ENCODE measurements around the gene DNLZ.
"Not testable (repeated sequence)": the region's sequence is repeated elsewhere in the genome, so short reads cannot be mapped to it uniquely, and the experiment has no call there.

The DNLZ gene

DNA sequence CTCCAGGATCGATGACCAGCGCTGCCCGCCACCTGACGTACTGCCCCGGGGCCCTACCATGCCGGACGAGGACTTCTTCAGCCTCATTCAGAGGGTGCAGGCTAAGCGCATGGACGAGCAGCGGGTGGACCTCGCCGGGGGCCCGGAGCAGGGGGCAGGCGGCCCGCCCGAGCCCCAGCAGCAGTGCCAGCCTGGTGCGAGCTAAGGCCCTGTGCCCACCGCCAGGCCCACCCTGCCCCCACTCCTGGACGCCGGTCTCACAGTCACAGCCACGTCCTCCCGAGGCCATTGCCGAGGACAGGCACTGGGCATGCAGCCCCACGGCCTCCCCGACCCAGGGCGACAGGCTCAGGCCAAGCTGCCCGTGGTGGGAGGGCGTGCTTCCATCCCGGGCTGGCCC, 5.5 kb downstream of the DNLZ start:
- no peak for DNase-seq

DNA sequence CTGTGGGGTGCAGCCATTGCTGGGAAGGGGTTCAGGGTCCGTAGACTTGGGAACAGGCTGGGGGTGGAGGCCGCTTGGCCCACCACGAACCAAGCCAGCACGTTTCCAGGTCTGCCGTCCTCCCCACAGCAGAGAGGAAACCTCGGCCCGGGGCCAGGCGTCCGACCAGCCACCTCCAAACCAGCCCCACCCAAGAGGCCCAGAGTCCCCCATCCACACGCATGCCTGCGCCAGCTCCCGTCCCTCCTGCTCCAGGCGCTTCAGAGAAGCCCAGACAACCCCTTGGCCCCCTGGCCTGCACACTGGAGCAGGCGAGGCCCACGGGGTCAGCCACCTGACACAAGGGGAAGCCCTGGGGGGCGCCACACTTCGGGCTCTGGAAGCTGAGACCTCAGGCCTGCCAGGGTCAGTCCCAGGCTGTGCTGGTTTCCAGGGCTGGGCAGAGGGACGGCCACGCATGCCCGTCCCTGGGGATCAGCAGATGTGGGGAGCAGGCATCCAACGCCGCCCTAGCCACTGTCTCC, 6.3 kb downstream of the DNLZ start:
- no peak for DNase-seq

DNA sequence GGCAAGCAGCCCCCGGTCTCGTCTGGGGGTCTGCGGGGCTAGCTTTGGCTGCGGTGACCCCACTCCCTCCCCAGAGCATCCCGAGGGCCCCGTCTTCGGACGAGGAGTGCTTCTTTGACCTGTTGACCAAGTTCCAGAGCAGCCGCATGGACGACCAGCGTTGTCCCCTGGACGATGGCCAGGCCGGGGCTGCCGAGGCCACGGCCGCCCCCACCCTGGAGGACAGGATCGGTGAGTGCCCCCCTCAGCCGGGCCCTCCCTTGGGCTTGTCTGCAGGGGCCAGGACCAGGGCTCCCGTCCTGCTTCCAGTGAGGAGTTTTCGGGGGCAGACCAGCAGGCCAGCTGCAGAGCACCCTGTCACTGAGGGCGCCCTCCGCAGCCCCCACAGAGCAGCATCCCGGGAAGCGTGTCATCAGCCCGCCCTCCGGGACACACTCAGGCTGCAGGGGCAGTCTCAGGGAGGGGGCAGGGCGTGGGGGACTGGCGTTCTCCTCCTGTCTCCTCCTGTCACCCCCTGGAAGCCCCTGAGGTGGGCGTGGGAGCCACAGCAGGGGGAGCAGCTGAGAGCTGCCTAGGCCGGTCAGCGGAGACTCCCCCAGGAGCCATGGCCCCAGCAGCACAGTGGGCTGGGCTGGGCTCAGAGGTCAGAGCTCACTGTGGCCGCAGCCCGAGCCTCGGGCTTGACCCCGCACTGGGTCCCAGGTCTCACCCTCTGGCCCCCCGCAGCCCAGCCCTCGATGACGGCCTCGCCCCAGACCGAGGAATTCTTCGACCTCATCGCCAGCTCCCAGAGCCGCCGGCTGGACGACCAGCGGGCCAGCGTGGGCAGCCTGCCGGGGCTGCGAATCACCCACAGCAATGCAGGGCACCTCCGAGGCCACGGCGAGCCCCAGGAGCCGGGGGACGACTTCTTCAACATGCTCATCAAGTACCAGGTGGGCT, 7.7 kb downstream of the DNLZ start:
- no peak for DNase-seq

DNA sequence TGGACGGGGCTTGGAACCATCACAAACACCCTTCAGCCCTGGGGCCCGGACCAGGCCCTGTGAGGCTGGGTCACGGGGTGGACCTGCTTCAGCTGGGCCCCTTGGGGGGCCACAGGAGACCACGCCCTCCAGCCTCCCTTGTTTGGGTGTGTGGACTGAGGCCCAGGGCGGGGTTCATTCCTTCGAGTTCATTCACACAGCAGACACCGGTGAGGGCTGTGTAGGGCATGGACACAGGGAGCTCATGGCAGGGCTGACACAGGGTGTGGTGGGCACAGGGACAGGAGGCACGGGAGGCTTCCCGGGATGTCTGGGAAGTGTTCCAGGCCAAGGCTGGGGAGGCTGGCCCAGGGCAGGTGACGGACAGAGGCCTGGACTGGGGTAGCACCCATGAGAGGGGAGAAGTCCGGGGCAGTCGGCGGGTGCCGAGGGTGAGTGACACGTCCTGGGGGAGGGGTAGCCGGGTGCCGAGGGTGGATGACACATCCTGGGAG, 8.9 kb downstream of the DNLZ start:
- no peak for DNase-seq

DNA sequence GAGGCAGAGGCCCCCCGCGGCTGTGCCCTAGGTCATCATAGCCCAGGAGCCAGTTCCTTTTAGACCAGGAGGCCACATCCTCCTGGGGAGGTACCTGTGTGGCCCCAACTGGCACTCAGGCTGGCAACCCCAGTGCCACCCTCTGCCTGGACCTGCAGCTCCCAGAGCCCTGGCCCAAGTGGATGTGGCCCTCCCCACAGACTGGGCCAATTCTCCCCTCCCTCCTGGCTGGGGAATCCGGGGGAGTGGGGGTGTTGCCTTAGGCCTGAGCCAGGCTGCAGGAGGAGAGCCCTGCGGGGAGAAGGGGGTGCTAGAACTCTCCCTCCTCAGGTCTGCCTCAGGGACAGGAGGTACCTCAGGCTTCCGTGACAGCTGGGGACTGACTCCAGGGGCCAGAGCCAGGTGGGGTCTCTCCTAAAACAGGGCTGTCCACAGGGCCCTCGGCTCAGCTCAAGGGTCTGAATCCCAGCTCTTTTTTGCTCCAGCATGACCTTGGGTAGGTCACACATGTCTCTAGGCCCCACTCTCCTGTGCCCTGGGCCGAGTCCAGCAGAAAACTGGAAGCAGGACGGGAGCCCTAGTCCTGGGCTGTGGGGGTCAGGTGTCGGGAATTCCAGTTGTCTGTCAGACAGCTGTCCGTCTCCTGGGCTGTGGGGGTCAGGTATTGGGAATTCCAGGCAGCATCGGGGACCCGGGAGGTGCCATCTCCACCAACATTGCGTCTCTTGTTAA, 9.6 kb downstream of the DNLZ start:
- DNase-seq, result no peak

DNA sequence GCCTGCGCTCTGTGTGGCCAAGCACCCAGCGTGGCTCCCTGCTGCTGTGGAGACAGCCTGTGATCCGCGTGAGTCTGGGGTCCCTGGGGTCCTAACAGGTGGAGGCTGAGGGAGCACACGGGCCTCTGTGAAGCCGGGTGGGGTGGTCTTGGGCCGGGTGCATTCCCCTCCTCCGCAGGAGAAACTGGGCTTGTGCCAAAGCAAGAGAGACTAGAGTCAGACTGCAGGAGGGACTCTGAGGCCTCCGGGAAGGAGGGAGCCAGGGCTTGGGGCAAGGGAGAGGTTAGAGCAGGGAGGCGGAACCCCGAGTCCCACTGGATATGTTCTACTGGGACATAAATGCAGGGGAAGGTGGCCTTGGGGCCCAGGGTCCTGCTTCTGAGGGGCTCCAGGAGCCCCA, 10.5 kb downstream of the DNLZ start:
- no peak for DNase-seq

DNA sequence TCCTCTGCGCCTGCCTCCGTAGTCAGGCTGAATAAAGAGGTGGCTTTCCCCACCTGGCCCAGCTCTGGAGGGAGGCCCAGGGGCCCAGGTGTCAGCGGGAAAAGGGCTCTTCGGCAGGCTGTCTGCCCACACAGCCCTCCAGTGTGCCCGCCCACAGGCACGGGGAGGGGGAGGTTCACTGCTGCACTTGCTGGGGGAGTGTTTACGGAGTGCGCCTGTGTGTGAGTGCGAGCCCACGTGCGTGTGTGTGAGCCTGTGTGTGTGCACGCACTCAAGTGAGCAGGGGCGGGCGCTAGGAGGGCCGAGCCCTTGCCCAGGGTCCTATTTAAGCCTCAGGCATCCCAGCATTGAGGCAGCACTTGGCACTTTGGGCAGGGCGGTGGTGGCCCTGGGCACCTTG, 10.9 kb downstream of the DNLZ start:
- no peak for DNase-seq

DNA sequence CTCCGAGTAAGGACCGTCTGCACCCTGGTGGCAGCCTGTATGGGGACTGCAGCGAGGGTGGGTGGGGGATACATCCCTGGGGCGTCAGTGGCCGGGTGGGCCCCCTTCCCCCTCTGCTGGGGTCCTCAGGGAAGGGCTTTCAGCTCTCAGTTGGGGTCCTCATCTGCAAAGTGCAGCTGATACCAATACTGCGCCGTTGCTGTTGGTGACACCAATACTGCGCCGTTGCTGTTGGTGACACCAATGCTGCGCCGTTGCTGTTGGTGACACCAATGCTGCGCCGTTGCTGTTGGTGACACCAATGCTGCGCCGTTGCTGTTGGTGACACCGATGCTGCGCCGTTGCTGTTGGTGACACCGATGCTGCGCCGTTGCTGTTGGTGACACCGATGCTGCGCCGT, 11.7 kb downstream of the DNLZ start:
- not testable (repeated sequence) for DNase-seq

DNA sequence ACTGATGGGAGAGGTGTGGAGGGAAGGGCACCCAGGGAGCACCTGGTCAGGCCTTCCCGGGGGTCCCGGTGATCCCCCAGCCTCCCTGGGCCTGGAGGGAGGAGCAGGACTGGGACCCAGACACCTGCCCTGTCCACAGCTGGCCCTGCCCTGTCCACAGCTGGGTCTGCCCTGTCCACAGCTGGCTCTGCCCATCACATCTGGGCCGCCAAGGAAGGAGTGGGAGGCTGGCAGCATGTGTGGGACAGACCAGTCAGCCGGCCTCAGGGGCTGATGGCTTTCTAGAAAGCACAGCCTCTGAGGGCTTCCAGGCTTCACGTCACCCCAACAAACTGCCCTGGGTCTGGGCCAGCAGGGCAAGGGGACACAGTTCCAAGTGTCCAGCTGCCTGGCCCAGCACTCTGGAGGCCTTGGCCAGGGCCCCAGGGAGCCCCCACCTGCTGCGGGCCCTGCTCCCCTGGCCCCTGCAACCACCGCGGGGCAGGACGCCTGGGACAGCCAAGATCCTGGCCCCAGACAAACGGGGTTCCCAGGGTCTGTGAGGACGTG, 12.2 kb downstream of the DNLZ start:
- no peak for DNase-seq

DNA sequence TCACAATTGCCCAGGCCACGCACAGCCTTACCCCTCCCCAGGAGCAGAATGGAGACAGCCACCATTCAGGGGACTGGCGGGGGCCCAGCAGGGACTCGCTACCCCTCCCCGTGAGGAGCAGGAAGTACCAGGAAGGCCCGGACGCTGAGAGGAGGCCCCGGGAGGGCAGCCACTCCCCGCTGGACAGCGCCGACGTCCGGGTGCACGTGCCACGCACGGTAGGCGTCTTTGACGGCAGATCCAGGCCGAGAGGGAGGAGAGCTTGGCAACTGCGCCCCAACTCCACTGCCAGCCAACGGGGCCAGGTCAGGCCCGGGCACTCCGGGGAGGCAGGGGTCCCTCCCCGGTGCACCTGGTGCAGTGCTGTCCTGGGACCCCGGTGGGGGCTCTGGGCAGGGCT, 14.0 kb downstream of the DNLZ start:
- DNase-seq, result no peak

DNA sequence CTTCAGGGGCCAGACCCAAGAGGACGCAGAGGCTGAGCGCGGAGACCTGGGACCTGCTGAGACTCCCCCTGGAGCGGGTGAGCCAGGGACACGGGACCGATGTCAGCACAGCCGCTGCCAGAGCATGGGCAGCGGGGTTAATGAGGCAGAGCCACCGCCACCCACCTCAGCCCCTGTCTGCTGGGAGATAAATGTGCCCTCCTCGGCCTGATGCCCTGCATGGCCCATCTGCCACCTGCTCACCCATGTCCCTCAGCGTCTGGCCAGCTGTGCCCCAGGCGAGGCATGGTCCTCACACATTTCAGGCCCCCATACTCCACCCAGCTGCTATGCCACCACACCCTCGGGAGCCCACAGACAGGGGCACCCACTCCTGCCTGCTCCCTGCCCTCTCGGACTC, 14.9 kb downstream of the DNLZ start:
- DNase-seq, result no peak

DNA sequence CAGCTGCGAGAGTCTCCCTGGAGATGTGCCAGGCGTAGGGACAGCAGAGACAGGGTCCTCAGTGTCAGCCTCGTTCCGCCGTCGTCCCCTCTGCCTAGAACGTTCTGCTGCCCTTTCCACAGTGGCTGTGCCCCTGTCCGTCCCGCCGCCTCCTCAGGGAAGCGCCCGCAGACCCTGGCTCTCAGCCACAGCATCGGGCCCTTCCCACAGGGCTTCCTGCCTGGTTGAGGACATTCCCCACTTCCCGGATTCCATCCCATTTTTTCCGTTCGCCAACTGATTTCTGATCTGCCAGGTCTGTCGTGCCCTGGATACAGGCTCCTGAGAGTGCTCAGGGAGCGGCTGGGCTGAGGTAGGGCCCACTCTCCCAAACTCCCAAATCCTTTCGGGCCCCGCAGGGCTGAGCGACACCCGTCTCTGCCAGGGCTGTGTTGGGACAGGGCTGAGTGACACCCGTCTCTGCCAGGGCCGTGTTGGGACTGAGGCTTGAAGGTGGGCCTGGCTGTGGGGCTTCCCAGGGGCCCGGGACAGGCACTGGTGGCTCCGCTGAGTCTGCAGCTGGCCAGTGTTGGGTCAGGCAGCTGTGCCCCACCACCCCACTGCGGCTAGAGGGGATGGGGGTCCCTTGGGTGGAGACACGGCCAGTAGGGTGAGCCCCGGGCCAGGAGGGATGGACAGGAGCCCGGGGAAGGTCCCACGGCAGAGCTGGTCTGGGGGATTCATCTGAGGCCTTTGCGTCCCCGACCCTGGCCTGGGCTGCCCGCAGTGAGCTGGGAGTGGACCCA, 15.9 kb downstream of the DNLZ start:
- no peak for DNase-seq

DNA sequence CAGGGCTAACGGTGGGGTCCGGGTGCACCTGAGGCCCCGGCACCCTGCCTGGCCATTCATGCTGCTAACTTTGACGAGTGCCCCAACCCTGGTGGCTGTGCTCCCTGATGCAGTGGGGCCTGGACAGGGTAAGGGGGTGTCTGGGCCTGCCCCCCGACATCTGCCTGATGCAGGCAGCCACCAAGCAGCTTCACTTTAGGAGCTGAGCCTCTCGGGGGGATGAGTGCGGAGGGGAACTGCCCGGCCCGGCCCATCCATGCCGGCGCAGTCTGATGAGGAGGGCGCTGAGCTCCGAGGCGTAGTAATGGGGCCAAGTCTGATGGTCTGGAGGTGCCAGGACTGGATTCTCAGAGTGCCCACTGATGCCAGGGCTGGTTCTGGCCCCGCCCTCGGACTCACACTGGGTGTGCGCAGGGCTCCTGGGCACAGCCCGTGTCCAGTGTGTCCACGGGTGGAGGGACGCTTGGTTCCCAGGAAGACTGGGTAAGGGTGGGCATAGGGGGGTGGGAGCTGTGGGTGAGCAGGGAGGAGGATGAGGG, 16.5 kb downstream of the DNLZ start:
- DNase-seq, result no peak

DNA sequence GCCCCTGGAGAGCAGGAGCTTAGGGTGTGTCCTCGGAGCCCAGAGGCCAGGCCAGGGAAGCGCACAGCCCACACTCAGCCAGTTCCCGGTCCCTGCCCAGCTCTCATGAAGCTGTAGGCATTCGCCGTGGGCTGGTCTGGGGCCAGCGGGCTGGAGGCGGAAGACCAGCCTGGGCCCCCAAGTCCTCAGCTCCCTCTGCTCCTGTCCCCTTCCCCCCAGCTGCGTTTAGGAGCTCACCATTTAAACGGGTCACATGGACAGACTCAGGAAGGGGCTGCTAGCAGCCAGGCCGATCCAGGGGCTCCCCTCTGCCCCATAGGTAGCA, 17.4 kb downstream of the DNLZ start:
- no peak for DNase-seq

DNA sequence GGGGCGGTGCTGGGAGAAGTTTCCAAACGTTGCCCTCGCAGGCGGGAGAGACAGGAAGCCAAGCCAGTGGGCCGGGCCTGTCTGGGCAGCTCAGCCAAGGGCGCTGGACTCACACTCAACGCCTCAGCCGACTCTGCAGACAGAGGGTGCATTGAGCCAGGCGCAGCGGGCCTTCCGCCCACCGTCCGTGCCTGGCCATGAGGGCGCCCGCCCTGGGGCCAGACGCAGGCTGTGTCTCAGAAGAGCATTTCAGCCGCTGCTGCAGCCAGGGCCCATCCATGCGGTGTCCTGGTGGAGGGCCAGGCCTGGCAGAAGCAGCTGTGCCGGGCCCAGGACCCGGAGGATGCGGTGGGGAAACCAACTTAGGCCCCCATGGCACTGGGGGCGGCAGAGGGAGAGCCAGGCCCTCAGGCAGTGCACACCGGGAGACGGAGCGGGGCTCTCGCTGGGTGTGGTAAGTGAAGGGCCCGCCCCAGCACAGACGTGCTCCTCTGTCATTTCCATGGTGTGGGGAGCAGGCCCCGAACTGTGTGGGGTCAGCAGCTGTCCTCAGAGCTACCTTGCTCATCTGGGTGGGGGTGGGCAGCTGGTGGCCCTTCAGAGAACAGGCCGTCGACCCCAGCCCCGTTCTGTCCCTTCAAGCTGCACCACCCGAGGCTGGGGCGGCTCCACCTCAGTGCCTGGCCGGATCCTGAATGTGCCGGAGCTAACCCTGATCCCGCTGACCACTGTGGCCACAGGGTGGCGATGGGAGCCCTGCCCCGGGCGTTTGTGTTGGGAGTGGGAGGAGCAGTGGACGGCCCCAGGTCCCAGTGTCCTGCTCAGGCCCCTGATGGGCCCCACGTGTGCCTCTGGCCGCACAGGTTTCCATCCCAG, 18.0 kb downstream of the DNLZ start:
- DNase-seq, result no peak

DNA sequence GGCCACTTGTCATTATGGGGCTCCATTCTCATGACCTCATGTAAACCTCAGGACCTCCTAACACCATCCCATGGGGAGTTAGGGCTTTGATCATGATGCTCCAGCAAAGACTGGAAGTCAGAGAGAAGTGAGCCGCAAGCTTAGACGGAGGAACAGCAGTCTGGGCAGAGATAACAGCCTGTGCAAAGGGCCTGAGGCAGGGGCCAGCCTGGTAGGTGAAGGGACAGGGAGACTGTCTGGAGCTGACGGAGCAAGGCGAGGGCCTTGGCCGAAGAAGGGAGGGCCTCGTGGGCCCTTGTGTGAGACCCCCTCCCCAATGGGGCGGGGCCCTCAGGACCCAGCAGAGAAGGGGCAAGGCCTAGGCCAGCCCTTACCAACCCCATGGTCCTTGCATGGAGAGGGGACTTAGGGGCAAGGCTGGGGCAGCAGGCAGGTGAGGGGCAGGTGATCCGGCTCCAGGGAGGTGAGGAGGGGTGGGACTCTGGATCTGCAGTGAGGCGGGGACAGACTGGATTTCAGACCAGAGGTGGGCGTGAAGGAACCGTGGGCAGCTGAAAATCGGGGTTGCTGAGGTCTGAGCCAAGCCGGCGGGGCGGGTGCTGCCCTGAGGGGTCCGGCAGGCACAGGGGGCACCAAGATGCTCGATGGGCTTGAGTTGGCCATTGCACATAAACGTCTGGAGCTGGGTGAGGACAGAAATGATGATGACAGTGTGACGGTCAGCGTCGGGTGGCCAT, 18.8 kb downstream of the DNLZ start:
- DNase-seq, result no peak

DNA sequence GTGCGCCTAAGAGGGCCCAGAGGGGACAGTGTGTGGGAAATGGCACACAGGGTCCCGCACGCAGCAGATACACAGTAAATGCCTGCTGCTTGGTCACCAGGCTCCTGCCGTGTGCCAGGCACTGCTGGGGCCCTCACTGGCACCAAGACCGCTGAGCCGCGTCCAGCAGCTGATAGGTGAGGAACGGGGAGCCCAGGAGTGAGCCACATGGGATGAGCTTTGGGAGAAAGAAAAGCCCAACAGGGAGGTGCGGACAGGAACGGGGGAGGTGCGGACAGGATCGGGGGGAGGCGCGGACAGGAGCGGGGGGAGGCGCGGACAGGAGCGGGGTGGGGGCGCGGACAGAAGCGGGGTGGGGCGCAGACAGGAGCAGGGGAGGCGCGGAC, 19.7 kb downstream of the DNLZ start:
- no peak for DNase-seq

DNA sequence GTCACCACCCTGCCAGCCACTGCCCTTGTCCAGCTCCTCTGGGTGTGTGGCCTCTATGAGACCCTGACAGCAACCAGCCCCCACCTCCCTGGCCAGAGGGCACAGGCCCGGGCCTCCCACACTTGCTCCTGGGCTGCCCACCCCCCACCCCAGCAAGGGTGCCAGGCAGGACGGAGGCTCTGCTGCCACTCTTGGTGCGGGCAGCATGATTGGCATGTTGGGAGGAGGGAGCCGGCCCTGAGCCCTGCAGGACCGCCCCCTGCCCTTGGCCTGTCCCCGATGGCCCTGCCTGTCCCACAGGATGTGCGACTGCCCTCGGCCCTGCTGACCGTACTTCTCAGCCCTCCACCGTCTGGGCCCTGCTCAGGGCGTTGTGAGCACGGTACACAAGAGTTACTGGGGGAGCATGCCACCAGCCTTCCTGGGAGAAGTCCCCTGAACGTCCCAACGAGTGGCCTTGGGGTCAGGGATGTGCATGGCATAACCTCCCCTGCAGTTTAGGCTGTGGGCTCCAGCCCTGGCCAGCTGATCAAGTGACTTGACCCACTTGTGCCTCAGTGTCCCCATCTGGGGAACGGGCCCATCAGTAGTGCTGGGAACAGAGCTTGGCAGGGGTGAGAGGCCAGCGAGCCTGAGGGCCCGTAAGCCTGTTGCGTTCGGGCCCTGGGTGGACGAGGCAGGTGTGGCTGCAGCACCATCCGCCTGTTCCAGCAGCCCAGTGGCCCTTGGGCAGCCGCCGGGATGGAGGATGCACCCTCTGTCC, 20.2 kb downstream of the DNLZ start:
- DNase-seq, result no peak

DNA sequence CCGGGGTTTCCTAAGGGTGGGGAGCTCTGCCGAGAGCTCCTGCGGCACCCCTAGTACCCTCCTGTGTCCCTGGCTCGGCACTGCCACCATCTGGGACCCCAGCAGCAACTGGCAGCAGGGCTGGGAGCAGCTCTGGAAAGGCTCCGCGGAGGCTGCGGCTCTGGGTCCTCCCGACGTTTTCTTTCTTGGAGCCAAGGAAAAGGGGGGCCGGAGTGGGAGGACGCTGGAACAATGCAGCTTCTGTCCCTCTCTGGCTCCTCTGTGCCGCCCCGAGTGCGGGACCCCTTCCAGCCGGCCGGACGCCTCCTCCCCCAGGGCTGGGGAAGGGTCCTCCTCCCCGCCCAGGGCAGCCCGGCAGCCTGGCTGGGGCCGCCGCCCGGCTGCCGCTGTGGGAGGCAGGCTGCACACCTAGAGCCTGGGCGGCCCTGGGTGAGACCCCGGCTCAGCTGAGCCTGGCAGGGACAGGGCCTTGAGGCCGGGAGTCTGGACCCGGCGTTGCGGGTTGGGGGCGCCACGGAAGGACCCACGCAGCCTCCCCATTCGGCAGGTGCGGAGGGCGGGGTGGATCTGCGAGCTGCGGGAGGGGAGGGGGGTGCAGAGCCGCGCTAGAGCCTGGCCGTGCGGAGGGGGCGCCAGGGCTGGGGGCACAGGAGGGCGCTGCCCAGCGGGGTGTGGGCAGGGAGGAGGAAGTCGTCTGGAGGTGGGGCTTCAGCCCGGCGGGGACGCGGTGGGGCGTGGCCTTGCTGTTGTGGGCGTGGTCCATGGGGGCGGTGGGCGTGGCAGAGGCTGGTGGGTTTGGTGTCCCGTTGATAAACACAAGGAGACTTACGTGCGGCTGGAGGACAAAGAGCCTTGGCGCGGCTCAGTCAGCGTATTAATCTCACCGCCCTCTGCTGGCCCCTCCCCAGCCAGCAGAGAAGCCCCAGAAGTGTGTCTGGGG, 21.1 kb downstream of the DNLZ start:
- DNase-seq, result no peak

Data from NCI-H1105 treated with DMSO at 0.1 percent for 48 hours (cell line).